ENCODE measurements around the gene SQSTM1. TPM values are rescaled to one million over a fixed set of nuclear protein-coding genes. Genes with fewer than 3 reads are reported as not detected.

Gene SQSTM1
- total and polyA plus RNA-seq, 4 donors = 127 to 330 (median 256) TPM

DNA sequence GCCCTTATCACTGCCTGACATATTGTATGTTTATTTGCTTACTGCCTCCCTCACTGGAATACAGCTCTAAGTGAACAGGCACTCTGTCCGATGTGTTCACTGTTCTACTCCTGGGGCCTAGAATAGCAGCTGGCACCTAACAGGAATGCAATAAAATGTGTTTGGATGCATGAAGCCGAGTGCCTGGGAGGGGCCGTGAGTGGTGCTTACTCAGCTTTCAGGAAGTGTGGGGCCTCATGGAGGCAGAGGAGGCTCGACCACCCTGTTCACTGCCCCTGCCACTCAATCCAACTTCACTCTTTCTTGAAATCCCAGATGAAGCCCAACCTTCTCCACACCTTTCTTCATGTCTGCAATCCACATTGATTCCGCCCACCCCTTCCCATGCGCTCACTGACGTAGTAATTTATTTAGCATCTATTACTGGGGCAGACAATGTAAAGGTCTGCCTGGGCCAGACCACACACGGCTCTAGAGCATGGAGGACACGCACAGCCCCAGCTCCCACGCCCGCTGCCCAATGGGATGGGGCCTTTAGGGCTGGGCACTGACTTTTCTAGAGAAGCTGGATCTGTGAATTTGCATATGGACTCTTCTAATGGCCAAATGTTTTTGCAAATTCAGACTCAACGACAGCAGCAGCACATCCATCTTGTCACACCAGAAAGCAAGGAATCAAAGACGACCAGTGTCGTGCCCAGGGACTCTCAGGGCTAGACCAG is 65.6 kb downstream of the SQSTM1 start:
- Histone ChIP-seq H3K27me3 (ENCODE audit: control insufficient read depth in 4 of 4, insufficient read depth in 4 of 4, low read length in 3 of 4) (no peaks in the 10 kb centered on the region), H3K4me3 (ENCODE audit: low read depth in 1 of 3, low read length in 3 of 3) (no peak overlapping the region), H3K4me1 (ENCODE audit: control insufficient read depth in 4 of 4, insufficient read depth in 4 of 4, low read length in 3 of 4) (no peaks in the 10 kb centered on the region), H3K36me3 (ENCODE audit: control insufficient read depth in 4 of 4, insufficient read depth in 3 of 4, low read depth in 1 of 4, low read length in 3 of 4) (peaks cover 16 to 74% (median 53%) of the 10 kb centered on the region in 4 donors), H3K9me3 (ENCODE audit: control insufficient read depth in 4 of 4, low read length in 3 of 4) (peaks cover 5 to 11% (median 8%) of the 10 kb centered on the region in 4 donors), H3K27ac (ENCODE audit: low read depth in 1 of 2, low read length in 2 of 2) (no peak overlapping the region), H3K9ac (ENCODE audit: low read depth in 1 of 2, low read length in 2 of 2) (no peak overlapping the region)
- no peak for TF ChIP-seq ATF3 (IDR thresholded peaks at IDR 0.05)
- TF ChIP-seq TAF1 (conservative IDR thresholded peaks at IDR 0.05) = no peak
- no peak for TF ChIP-seq MAX (IDR thresholded peaks at IDR 0.05)
- TF ChIP-seq JUND (IDR thresholded peaks at IDR 0.05) = no peak
- TF ChIP-seq CTCF (IDR thresholded peaks at IDR 0.05; ENCODE audit: low read depth, low read length, missing input control) = no peak
- DNase-seq (ENCODE audit: low spot score) = no peak
- WGBS = 87% methylated on average over 14 of the region's 14 CpGs

DNA sequence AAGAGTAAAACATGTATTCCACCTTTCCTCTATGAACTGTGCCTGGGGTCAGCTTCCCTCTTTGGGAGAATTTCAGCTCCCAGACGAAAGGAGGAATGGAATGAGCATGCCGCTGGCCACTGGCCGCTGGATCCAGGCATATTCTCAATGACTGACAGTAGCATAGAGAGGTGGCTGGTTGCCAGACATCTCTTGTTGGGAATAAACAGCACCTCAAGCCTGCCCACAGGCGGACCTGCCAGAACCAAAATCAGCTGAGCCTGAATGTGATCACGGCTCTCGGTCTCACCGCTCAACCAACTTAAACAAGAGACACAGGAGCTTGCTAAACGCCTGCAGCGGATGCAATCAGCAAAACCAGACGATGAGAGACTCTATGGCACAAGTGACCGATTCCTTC is 66.4 kb downstream of the SQSTM1 start:
- Histone ChIP-seq H3K9ac (ENCODE audit: low read depth in 1 of 2, low read length in 2 of 2) (no peak overlapping the region), H3K27me3 (ENCODE audit: control insufficient read depth in 4 of 4, insufficient read depth in 4 of 4, low read length in 3 of 4) (no peaks in the 10 kb centered on the region), H3K4me3 (ENCODE audit: low read depth in 1 of 3, low read length in 3 of 3) (no peak overlapping the region), H3K9me3 (ENCODE audit: control insufficient read depth in 4 of 4, low read length in 3 of 4) (peaks cover 5 to 11% (median 8%) of the 10 kb centered on the region in 4 donors), H3K27ac (ENCODE audit: low read depth in 1 of 2, low read length in 2 of 2) (no peak overlapping the region), H3K36me3 (ENCODE audit: control insufficient read depth in 4 of 4, insufficient read depth in 3 of 4, low read depth in 1 of 4, low read length in 3 of 4) (peaks cover 17 to 82% (median 60%) of the 10 kb centered on the region in 4 donors), H3K4me1 (ENCODE audit: control insufficient read depth in 4 of 4, insufficient read depth in 4 of 4, low read length in 3 of 4) (no peaks in the 10 kb centered on the region)
- DNase-seq (ENCODE audit: low spot score) = no peak
- TF ChIP-seq SP1 (IDR thresholded peaks at IDR 0.05) = no peak
- TF ChIP-seq TAF1 (conservative IDR thresholded peaks at IDR 0.05) = no peak
- 96% methylated on average over 11 of the region's 11 CpGs for WGBS

Small RNA genes lying within 50 kb of the gene (small RNA-seq; reads per million reads assigned to genes)
- gene MIR1229 = not detected
- gene RF00019 = not detected

Other genes with a start within 250 kb of the SQSTM1 start
- 100 to 1,000 TPM; 505 to 583 TPM for gene HNRNPH1, start 197.2 kb upstream of the SQSTM1 start, total RNA-seq
- 100 to 1,000 TPM; 102 to 191 TPM for gene HNRNPH1, start 197.2 kb upstream of the SQSTM1 start, polyA plus RNA-seq
- gene CBY3, start 139.9 kb upstream of the SQSTM1 start, total RNA-seq = not detected
- not detected for gene CBY3, start 139.9 kb upstream of the SQSTM1 start, polyA plus RNA-seq
- 100 to 1,000 TPM; 362 to 628 TPM for gene CANX, start 121.9 kb upstream of the SQSTM1 start, total RNA-seq
- 100 to 1,000 TPM; 129 to 266 TPM for gene CANX, start 121.9 kb upstream of the SQSTM1 start, polyA plus RNA-seq
- 1 to 10 TPM; 7.6 TPM for gene MAML1, start 88.1 kb upstream of the SQSTM1 start, total RNA-seq
- 1 to 10 TPM; 2.2 to 5.0 TPM for gene MAML1, start 88.1 kb upstream of the SQSTM1 start, polyA plus RNA-seq
- gene LTC4S, start 26.9 kb upstream of the SQSTM1 start, total RNA-seq = 1 to 10 TPM; 1.3 to 1.8 TPM
- gene LTC4S, start 26.9 kb upstream of the SQSTM1 start, polyA plus RNA-seq = 1 to 10 TPM; 2.4 to 3.3 TPM
- gene MGAT4B, start 14.0 kb upstream of the SQSTM1 start, total RNA-seq = 100 to 1,000 TPM in 1 of 2 donors, 10 to 100 TPM in 1; 42.0 to 120 TPM
- 100 to 1,000 TPM in 1 of 2 donors, 10 to 100 TPM in 1; 47.8 to 156 TPM for gene MGAT4B, start 14.0 kb upstream of the SQSTM1 start, polyA plus RNA-seq
- gene MRNIP, start 37.9 kb downstream of the SQSTM1 start, total RNA-seq = 10 to 100 TPM in 1 of 2 donors, 1 to 10 TPM in 1; 5.4 to 12.0 TPM
- gene MRNIP, start 37.9 kb downstream of the SQSTM1 start, polyA plus RNA-seq = 1 to 10 TPM; 7.1 to 7.6 TPM
- gene TBC1D9B, start 87.0 kb downstream of the SQSTM1 start, total RNA-seq = 10 to 100 TPM; 23.1 to 55.4 TPM
- 10 to 100 TPM; 32.3 to 45.1 TPM for gene TBC1D9B, start 87.0 kb downstream of the SQSTM1 start, polyA plus RNA-seq

All from liver (tissue), 10 donors.